OCI-LY7 (cell line): Measurements from ENCODE around the gene C1QA. TPM values are rescaled to one million over a fixed set of nuclear protein-coding genes. Genes with fewer than 3 reads are reported as not detected.

Experiments
- BruUV-seq: library from RNA; stranded (reverse); fragments of 400-500 nt; replicated peaks from 2 replicates; lab custom pipeline; 2021; lab: Mats Ljungman, UMichigan
- CTCF ChIA-PET: fragments of 300-600 bp; sonication (Branson Sonifier 250); formaldehyde crosslinking; loops from one replicate; lab custom pipeline; 2022; ENCODE audit warnings: antibody characterized with exemption; ENCODE audit not compliant: unreplicated experiment; lab: Charles Lee
- POLR2A ChIA-PET: fragments of 300-600 bp; sonication (Branson Sonifier 250); formaldehyde crosslinking; loops from one replicate; lab custom pipeline; 2022; ENCODE audit warnings: antibody characterized with exemption; lab: Charles Lee
- DNase-seq: peaks from one replicate; pipeline ENCODE4 v3.0.0-alpha.2; 2015; ENCODE audit warnings: low spot score
- H2AFZ ChIP-seq: fragments of 200-600 bp; sonication (generic), shearing (Covaris generic); 2 replicates; pipeline ENCODE4 v1.6.1; 2014; ENCODE audit warnings: mild to moderate bottlenecking, antibody characterized with exemption, low read length, moderate library complexity
- H3K27ac ChIP-seq: fragments of 200-600 bp; sonication (generic); 2 replicates; pipeline ENCODE4 v1.5.1; 2014; ENCODE audit warnings: mixed run types, low read depth, mild to moderate bottlenecking, moderate library complexity, low read length, inconsistent platforms; ENCODE audit not compliant: poor library complexity, severe bottlenecking
- H3K36me3 ChIP-seq: fragments of 200-600 bp; sonication (generic); 2 replicates; pipeline ENCODE4 v1.6.1; 2014; ENCODE audit warnings: mild to moderate bottlenecking, antibody characterized with exemption, low read length, moderate library complexity, mixed read lengths; ENCODE audit not compliant: insufficient read depth
- H3K4me1 ChIP-seq: fragments of 200-600 bp; sonication (generic); 2 replicates; pipeline ENCODE4 v1.5.1; 2014; ENCODE audit warnings: mild to moderate bottlenecking, low read length; ENCODE audit not compliant: insufficient read depth, poor library complexity, severe bottlenecking
- H3K4me2 ChIP-seq: fragments of 200-600 bp; sonication (generic); 2 replicates; pipeline ENCODE4 v1.6.1; 2014; ENCODE audit warnings: mild to moderate bottlenecking, low read length
- H3K4me3 ChIP-seq: fragments of 200-600 bp; sonication (generic); 2 replicates; pipeline ENCODE4 v1.5.1; 2014; ENCODE audit warnings: mild to moderate bottlenecking, low read depth, low read length; ENCODE audit not compliant: poor library complexity, severe bottlenecking
- H3K79me2 ChIP-seq: fragments of 200-600 bp; sonication (generic); 2 replicates; pipeline ENCODE4 v1.6.1; 2016; ENCODE audit warnings: low read depth, mild to moderate bottlenecking, low read length, moderate library complexity, mixed read lengths; ENCODE audit not compliant: insufficient read depth
- H3K9me2 ChIP-seq: fragments of 200-600 bp; sonication (generic); 2 replicates; pipeline ENCODE4 v1.6.1; 2016; ENCODE audit warnings: mild to moderate bottlenecking, low read length, mixed read lengths; ENCODE audit not compliant: insufficient read depth
- H3K9me3 ChIP-seq: fragments of 200-600 bp; sonication (generic); 2 replicates; pipeline ENCODE4 v1.6.1; 2014; ENCODE audit warnings: mild to moderate bottlenecking, mixed run types, low read length, mixed read lengths
- H4K20me1 ChIP-seq: fragments of 200-600 bp; sonication (generic); 2 replicates; pipeline ENCODE4 v1.6.1; 2014; ENCODE audit warnings: mild to moderate bottlenecking, antibody characterized with exemption, low read length, moderate library complexity, mixed read lengths; ENCODE audit not compliant: insufficient read depth
- CTCF ChIP-seq: fragments of 200-600 bp; sonication (generic); conservative IDR thresholded peaks from 2 replicates; pipeline ENCODE4 v1.5.1; 2014; ENCODE audit warnings: mild to moderate bottlenecking, antibody characterized with exemption, low read length, moderate library complexity, mixed read lengths
- EZH2phosphoT487 ChIP-seq: fragments of 200-600 bp; sonication (generic); IDR thresholded peaks from 2 replicates; pipeline ENCODE4 v1.6.1; 2018; ENCODE audit warnings: low read depth, borderline replicate concordance, mild to moderate bottlenecking, mixed run types, antibody characterized with exemption, low read length, moderate library complexity, mixed read lengths
- intact Hi-C: fragments of 100-400 bp; cut with micrococcal nuclease; formaldehyde crosslinking; loops from one replicate; pipeline ENCODE4 v1.10.0; 2022; ENCODE audit not compliant: unreplicated experiment
- total RNA-seq, 2 experiments: library from RNA; depleted of rRNA in 1 of 2; stranded (reverse); fragments of >200 nt in 1 of 2; shearing (Covaris generic) in 1 of 2; gene quantifications; 2 replicates each; pipeline ENCODE4 v1.2.3, GENCODE V29; 2014 to 2022

The C1QA gene
- total RNA-seq, 2 experiments from 2014 or later = not detected

- no peaks in the 10 kb centered on the region for H4K20me1 ChIP-seq
- intact Hi-C loops = no loop called here
- CTCF ChIA-PET = no interaction called here
- H3K27ac ChIP-seq = no peak overlapping the region
- H3K4me2 ChIP-seq = no peak overlapping the region
- POLR2A ChIA-PET = no interaction called here
- TF ChIP-seq EZH2phosphoT487 (no peak), CTCF (no peak)
- H3K4me1 ChIP-seq = no peaks in the 10 kb centered on the region
- H2AFZ ChIP-seq = no peak overlapping the region
- no peaks in the 10 kb centered on the region for H3K79me2 ChIP-seq
- BruUV-seq = no TSS peak
- H3K4me3 ChIP-seq = no peak overlapping the region
- no peaks in the 10 kb centered on the region for H3K36me3 ChIP-seq
- no peak for DNase-seq
- no peaks in the 10 kb centered on the region for H3K9me2 ChIP-seq
- no peaks in the 10 kb centered on the region for H3K9me3 ChIP-seq
Observed at GRCh38 chr1:22628698-22629444, 7.6 kb upstream of the C1QA start.

GRCh38 chr1:22629886-22630285 is 6.5 kb upstream of the C1QA start:
- Histone ChIP-seq H3K4me2 (no peak overlapping the region), H3K4me3 (no peak overlapping the region), H3K79me2 (no peaks in the 10 kb centered on the region), H3K27ac (no peak overlapping the region), H2AFZ (no peak overlapping the region), H3K9me2 (no peaks in the 10 kb centered on the region), H3K36me3 (no peaks in the 10 kb centered on the region), H3K4me1 (no peaks in the 10 kb centered on the region), H3K9me3 (no peaks in the 10 kb centered on the region), H4K20me1 (no peaks in the 10 kb centered on the region)
- no peak for TF ChIP-seq CTCF
- no peak for TF ChIP-seq EZH2phosphoT487
- POLR2A ChIA-PET = no interaction called here
- CTCF ChIA-PET = no interaction called here
- no peak for DNase-seq
- intact Hi-C loops = no loop called here
- no TSS peak for BruUV-seq

- H3K4me3 ChIP-seq = no peak overlapping the region
- H3K4me2 ChIP-seq = no peak overlapping the region
- H3K9me2 ChIP-seq = no peaks in the 10 kb centered on the region
- no peak overlapping the region for H2AFZ ChIP-seq
- H3K27ac ChIP-seq = no peak overlapping the region
- no peak for TF ChIP-seq CTCF
- no peak for TF ChIP-seq EZH2phosphoT487
- POLR2A ChIA-PET = no interaction called here
- CTCF ChIA-PET = no interaction called here
- intact Hi-C loops = no loop called here
- no peaks in the 10 kb centered on the region for H3K9me3 ChIP-seq
- H3K79me2 ChIP-seq = no peaks in the 10 kb centered on the region
- DNase-seq = no peak
- H4K20me1 ChIP-seq = no peaks in the 10 kb centered on the region
- H3K36me3 ChIP-seq = no peaks in the 10 kb centered on the region
- H3K4me1 ChIP-seq = no peaks in the 10 kb centered on the region
- no TSS peak for BruUV-seq
Observed at GRCh38 chr1:22633697-22634463, 2.5 kb upstream of the C1QA start.
